Right kidney (tissue), 1 donor: ENCODE measurements around the gene ITGA3.

Experiments used
- DNase-seq: peaks from one replicate; pipeline ENCODE4 v3.0.0-alpha.2; 2016

Gene ITGA3

DNA sequence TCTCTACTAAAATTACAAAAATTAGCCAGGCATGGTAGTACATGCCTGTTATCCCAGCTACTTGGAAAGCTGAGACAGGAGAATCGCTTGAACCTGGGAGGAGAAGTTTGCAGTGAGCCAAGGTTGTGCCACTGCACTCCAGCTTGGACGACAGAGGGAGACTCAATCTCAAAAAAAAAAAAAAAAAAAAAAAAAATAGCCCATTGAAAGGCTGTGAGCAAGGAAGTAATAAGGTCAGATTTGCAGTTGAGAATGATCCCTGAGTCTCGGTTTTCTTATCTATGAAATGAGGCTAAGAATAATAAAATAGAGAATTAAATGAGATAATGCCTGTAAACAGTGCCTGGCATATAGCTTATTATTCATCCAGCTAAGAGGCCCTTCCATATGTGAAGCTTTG is 37.9 kb downstream of the ITGA3 start:
- no peak for DNase-seq

DNA sequence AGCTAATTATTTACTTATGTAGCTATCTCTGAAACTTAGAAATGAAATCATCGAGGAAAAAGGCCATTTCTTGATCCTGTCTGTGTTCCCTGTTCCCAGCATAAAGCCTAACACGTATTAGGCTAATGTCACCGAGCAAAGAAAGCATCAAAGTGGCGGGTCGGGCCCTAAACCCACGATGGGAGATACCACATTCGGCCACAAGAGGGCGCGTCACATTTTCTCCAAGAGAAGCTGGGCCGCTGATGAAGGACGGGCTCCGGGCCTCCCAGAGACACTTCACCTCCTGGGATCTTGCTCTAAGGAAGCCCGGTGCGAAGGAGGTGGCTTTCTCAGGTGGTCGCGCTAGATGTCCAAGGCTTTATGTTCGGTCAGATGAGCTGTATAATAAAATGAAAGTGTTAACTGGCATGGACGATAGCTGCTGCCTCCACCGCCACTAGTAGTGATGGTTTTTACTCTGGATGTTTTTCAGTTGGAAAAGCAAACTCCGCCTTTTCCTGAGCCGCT is 38.4 kb downstream of the ITGA3 start:
- peak; percentile 90 for DNase-seq

DNA sequence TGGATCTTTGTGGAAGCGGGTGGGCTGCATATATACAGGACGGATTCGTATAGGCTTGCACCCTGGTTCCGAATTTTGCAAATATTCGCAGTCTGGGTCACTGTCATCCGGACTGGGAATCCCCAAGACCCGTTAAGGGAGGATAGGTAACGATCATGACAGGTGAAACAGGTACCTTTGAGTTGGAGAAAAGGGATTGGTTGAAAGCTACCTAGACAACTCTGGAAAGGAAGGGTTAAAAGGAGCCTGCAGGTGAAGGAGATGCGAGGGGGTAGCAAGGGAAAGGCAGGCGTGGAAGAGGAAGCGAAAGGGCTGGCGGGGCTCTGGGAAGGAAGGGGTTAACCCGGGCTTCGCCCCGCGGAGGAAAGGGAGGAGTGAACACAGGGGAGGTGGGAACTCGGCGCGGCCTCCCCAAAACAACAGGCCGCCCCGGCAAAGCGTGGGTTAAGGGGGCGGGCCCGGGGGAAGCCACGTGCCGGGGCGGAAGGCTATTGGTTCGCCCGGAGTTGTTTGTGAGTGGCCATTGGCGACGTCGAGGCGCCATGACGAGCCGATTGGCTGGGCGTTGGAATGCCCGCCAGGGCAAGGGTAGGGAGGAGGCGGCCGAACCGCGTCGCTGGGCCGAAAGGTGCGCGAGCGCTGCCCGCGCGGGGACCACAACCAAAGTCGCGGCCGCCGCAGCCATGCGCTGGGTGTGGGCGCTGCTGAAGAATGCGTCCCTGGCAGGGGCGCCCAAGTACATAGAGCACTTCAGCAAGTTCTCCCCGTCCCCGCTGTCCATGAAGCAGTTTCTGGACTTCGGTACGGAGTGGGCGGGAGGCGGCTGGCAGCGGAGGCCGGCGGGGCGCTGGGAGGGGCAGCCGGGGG is 39.1 kb downstream of the ITGA3 start, which contains the start of gene PDK2:
TSS of gene PDK2 (plus strand) at position 599 of the 867 bp plus-strand sequence. CDS start at position 684, 85 bp downstream.
- peak; percentile 88 for DNase-seq

DNA sequence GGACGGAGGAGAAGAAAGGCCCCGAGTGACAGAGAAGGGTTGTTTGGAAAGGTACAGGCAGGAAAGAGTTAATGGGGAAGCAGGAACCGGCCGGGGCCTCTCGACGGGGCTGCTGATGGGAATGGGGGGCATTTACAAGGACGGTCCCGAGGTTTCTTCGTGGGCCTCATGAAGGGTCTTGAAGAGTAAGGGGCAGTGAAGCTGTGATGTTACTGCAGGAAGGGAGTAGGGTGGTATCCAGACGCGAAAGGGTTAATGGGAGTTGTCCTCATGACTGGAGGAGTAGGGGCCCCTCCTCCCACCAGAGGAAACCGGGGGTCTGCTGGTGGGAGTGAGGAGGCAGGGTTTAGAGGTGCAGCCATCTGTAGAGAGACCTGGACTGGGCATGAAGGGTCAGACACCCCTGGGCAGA is 39.7 kb downstream of the ITGA3 start:
- peak; percentile 64 for DNase-seq

DNA sequence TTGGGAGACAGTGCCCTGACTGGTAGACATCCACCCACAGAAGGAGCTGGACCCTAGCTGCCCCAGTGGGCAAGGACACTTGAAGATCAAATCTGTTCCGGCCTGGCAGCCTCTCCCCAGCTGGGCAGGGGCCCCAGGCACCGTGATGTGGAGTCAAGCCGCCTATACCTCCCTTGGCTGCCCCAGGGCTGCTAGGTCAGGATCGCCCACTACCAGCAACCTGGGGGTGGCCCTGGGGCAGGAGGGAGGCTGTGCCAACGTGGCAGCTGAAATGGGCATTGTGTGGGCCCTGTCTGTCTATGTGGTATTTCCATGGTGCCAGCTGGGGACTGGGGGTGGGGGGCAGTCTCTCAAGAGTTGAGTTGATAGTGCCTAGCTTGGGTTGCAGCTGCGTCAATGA is 40.2 kb downstream of the ITGA3 start:
- no peak for DNase-seq

DNA sequence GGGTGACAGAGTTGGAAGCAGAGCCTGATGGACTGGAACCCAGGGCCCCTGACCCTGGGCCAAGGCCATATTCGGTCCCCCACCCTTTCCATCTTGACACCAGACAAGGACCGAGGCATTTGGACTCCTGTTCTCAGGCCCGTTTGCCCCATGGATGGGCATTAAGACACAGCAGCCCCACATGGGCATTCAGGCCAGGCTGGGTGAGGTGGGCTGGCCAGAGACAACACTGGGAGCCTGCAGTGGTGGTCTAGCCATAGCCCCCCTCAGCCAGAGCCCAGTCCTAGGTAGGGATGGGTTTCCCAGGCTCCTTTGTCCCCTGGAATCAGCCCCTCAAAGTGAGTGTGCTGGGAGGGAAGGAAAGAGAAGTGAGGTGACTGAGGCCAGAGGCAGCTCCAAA is 40.8 kb downstream of the ITGA3 start:
- DNase-seq = no peak

DNA sequence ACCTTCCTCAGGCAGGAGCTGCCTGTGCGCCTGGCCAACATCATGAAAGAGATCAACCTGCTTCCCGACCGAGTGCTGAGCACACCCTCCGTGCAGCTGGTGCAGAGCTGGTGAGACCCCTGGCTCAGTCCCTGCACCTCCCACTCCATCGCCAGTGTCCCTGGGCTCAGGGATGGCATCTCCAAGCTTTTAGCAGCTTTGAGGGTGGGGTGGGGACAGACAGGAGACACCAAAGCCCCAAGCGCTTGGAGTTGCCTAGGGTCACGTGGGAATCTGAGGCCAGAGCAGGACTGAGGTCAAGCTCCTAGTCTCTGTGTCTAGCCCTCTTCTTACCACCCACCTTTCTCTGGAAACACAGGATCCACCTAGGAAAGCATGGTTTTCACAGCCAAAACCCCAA is 41.5 kb downstream of the ITGA3 start:
- DNase-seq = no peak

DNA sequence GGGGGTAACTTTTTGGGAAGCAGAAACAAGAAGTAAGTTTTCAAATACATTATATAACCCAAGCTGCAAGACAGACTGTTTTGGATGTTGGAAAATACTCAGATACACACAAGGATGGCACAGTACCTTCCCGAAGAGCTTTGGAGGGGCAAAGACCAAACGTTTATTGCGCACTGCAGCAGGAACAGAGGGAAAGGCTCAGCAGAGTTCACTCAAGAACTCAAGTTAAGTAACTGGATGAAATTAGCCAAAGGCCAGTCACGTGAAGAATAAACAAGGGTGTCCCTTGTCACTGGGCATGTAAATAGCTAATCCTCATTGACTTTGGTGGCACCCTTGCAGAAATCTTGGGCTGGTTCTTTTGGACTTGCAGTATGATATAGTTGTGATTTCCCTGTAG is 42.0 kb downstream of the ITGA3 start:
- no peak for DNase-seq

DNA sequence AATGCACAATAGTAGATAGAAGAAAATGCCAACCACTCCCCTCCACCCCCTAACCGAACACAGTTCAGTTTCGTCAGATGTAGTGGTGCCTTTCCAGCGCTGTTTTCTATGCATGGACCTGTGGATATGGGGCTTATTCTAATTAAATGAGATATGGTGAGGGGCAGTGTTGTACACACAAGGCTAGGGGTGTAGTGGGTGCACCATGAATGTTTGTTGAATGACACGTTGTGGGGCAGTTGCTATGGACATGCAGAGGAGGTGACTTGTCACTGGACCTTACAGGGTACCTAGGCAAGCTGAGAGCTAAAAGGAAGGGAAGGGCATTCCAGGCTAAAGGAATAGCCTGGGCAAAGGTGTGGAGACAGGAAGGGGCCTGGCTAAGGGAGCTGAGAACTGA is 42.7 kb downstream of the ITGA3 start:
- no peak for DNase-seq

DNA sequence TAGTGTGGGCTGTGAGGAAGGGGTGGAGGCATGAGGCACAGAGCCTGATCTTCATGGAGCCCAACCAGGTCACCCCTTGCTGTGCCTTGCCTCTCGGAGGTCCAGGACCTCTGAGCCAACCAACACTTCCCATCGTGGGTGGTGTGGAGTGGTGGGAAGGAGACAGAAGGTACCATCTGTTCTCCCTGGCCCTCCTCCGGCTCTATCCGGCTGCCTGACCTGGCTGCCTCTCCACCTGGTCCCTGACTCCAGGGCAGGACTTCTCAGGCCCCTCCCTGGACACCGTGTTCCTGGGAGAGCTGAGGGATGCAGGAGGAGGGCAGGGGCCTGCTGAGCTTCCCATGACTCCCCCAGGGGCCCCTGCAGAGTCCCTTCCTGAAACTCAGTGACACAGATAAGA is 43.1 kb downstream of the ITGA3 start:
- no peak for DNase-seq

DNA sequence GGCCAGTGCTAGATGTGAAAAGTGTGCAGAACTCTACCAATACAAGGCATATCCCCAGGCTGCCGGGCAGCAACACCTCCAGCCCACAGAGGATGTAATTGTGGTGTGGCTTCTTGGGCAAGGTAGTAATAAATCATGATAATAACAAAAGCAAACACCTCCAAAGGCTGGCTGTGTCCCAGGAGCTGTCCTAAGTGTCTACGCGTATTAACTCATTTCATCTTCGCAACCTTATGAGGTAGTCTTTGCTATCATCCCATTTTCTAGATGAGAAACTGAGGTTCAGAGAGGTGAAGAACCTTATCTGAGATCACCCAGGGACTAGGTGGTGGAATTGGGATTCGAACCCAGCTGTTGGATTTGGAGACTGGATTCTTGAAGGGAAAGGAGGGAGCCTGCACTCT is 44.6 kb downstream of the ITGA3 start:
- no peak for DNase-seq

DNA sequence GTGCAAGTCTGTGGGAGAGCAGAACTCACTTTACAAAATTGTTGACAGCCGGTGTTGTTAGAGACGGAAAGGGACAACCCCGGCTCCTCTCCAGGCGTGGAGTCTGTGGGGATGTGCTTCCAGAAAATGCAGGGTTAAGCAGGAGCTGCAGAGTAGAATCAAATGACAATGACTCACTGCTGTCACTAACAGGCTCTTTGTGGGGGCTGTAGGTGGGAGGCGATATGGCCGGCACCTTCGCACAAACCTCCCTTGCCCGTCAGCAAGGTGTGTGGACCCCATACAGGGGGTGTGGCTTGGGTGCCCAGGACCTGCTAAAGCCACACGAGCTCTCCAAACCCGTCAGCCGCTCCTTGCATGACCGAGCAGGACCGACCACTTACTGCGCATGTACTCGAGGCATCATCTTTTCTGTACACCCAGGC is 45.0 kb downstream of the ITGA3 start:
- no peak for DNase-seq

DNA sequence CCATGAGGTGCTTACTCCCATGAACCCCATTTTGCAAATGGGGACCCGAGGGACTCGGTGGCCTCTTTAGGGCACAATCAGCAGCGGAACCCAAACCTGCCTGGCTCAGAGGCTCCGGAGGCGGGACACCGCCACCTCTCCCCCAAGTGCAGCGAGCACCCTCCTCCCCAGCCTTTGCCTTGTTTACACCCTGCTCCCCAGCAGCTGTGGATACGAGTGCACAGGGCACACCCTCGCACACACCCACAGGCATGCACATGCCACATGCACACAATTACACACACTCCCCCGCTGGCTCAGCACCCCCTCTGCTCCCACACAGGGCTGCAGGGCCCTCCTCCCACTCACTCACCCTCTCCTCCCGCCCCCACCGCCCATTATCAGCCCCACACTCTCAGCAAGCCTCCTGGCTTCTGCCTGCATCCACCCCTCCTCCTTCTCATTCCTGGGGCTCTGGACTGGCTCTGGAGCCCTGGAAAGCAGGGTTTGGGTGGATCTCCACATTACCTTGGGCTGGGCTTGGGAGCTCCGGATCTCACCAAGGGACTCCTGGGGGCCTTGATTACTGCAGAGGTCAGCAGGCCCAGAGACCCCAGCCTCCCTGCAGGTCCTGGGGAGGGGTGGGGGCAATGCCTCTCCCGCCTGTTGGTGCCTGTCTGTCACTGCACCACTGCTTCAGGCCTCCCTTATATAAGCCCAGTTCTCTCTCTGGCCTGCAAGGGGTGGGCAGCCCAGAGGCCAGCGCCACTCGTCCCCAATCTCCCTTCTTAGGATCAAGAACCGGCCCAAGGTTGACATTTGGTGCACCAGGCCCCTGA is 45.6 kb downstream of the ITGA3 start:
- peak; percentile 76 for DNase-seq

DNA sequence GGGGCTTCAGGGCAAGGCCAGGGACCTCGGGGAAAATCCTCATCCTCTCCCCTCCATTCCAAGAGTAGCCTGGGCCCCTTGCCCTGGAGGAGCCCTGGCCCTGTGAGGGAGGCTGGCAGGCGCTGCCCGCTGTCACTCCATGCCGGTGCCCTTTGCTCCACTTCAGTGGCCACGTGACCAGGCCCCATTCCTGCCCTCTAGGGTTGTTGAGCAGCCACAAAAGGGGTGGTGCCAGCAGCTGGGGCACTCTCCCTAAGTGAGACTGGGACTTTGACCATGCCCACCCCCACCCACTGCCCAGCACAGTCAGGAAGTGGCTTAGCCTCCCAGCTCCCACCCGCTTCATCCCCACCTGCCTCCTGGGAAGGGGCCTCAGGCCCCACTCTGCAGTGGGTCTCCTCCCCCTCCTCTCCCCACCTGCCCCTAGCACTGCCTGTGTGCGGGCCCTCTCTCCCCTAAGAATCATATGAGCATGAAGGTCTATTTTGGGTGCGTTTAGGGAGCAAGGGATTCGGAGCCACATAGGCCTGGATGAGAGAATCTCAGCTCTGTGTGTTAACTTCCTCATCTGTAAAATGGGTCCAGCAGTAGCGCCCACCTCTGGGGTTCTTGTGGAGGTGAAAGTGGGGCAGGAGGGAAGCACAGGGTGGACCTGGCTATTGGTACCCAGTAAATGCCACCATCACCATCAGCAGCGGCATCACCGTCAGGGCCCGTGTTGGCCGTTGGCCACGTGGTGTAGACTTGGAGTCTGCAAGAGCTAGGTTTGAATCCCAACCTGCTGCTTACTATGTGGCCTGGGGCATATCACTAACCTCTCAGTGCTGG is 46.5 kb downstream of the ITGA3 start:
- DNase-seq = no peak

DNA sequence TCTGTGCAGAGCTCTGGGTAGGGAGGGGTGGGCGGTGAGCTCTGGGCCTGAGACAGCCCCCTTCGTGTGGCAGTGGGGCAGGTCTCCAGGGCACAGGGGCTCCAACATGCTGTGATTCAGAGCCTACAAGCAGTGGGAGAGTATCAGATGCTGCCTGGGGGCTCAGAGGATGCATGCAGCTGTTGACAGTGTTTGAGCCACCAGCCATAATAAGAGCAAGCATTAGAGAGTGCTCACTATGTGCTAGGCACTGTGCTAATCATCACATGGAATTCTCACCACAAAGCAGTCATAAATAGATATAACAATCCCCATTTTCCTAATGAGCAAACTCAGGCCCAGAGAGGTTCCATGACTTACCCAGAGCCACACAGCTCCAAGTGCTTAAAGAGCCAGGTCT is 47.3 kb downstream of the ITGA3 start:
- no peak for DNase-seq

DNA sequence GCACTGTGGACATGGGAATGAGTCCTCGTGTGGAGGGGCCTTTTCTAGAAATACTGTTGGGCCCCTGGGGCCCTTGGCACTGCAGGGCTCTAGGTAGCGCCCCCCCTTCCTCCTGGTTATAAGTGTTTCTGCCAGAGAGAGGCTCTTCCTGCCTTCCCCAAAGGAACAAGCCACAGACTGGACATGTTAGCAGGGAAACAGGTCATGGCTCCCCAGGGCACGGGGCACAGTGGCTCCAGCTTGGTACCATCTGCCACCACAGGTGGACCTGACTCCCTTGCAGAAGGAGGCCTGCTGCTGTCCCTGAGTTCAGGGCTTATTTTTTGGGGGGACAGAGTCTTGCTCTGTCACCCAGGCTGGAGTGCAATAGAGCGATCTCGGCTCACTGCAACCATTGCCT is 48.0 kb downstream of the ITGA3 start:
- DNase-seq = no peak

DNA sequence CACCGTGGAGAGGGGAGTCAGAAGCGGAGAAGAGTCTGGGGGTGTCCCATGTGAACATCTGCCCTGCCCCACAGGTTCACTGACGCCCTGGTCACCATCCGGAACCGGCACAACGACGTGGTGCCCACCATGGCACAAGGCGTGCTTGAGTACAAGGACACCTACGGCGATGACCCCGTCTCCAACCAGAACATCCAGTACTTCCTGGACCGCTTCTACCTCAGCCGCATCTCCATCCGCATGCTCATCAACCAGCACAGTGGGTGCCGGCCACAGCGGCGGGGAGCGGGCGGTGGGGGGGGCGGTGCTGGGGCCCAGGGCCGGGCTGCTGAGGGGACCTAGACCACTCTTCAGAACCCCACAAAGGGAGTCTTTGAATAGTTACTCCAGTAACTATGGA is 49.9 kb downstream of the ITGA3 start:
- no peak for DNase-seq

DNA sequence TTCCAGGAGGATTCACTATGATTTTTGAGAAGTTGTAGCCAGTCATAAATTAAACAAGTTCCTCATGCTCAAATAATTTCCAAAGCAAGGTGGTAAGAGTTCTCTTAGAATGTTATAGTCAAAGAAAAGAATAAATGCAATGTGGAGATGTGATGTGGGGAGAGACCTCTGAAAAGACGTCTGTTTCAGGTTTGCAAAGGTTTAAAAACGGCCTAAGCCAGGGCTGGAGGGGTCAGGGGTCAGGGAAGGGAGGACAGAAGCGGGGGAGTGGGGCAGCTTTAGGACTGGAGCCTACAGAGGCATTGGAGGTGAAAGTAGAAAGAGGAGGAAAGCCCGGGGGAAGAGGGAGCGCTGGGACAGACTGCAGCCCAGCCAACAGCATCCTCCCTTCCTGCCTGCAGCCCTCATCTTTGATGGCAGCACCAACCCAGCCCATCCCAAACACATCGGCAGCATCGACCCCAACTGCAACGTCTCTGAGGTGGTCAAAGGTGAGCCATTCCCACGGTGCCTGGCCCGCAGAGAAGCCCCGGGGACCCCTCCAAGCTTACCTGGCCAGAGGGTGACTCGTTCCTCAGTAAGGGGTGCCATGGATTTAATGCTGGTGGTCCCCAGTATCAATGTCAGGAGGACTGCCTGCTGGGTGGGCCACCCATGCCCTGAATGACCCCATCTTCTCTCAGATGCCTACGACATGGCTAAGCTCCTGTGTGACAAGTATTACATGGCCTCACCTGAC is 50.7 kb downstream of the ITGA3 start:
- no peak for DNase-seq

DNA sequence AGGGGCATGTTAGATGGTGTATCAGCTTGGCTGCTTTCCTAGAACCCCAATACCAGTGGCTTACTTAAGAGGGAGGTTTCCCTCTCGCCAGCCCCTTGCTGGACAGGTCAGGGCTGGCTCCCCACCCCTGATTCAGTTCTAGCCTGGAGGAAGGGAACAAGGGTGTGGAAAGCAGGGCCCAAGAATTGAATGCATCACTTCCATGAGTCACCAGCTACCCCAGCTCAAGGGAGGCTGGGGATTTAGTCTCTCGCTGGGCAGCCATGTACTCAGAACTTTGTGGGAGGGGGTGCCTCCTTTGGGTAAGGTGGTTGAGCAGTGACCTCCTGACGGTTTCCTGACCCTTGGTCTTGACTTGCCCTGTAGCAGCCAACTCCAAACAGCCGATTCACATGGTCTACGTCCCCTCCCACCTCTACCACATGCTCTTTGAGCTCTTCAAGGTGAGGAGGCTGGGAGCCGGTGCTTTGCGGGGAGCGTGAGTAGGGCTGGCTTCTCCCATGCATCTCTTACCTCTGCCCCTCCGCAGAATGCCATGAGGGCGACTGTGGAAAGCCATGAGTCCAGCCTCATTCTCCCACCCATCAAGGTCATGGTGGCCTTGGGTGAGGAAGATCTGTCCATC is 52.0 kb downstream of the ITGA3 start:
- no peak for DNase-seq

DNA sequence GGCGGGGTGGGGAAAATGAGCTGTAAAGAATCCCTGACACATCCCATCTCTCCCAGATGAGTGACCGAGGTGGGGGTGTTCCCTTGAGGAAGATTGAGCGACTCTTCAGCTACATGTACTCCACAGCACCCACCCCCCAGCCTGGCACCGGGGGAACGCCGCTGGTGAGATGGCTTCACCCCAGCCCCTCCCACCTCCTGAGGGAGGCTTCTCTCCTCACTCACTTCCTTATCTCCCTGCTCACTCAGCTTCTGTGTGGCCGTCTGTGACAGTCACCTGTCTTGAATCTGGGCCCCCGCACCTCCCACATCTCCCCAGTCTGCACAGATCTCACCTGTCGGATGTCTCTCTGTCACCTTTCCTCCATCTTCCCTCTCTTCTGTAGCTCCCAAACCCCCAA is 52.6 kb downstream of the ITGA3 start:
- no peak for DNase-seq

DNA sequence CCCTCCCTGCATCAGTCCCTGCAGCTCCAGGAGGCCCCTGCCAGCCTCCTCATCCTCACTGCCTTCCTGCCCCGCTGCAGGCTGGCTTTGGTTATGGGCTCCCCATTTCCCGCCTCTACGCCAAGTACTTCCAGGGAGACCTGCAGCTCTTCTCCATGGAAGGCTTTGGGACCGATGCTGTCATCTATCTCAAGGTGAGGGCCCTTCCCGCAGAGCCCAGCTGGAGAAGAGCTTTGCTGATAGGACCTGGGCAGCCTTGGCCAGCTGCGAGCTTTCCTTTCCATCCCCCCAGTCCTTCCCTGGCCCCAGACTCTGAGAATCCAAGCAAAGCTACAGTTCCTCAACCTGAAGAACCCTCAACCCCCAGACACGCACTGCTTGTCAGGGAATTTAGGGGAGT is 53.3 kb downstream of the ITGA3 start:
- no peak for DNase-seq
